GM21381 (cell line): Measurements from ENCODE around the gene KLLN.
"Not testable (repeated sequence)": the region's sequence is repeated elsewhere in the genome, so short reads cannot be mapped to it uniquely, and the experiment has no call there.

ENCODE experiments used
- ATAC-seq: cut with Tn5 transposase; IDR thresholded peaks from one replicate; pipeline ENCODE4 v1.9.1; 2021; ENCODE audit warnings: mild to moderate bottlenecking, moderate library complexity; ENCODE audit not compliant: unreplicated experiment

The KLLN gene

DNA sequence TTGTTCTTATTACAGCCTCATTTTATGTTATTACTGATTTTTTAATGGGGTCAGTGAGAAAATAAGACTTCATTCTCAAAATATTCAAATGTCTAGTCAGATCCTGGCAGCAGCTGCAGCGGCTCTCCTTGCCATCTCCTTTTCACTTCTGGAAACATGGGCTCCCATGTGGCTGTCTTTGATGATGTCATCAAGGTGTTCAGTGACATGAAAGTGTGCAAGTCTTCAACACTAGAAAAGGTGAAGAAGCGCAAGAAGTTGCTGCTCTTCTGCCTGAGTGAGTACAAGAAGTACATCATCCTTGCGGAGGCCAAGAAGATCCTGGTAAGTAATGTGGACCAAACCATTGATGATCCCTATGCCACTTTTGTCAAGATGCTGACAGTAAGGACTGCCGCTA is 19.6 kb downstream of the KLLN start:
- ATAC-seq = no peak

DNA sequence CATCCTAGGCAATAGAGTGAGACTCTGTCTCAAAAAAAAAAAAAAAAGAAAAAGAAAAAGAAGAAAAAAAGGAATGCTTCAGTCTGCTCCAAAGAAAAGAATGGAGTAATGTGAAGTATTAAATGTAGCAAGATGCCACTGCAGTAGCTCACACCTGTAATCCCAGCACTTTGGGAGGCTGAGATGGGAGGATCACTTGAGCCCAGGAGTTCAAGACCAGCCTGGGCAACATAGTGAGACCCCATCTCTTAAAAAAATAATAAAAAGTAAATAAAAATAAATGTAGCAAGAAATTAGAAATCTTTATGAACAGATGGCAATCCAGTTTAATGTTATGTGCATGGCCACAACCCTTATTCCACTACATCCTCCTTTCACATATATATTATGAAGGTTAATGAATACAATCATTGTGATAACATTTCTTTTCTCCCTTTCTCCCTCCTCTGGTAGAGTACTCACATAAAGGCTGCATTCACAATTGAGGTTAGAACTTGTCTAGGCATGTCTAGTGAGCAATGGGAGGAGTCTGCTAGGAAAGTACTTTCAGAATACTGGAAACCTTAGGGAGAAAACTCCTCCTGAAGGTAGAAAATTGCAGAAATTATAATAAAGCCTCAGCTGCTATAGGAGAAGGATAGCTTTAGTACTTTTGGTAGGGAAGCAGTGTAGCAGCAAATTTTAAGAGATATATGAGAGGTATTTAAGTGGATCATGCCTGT is 20.4 kb downstream of the KLLN start:
- no peak for ATAC-seq

DNA sequence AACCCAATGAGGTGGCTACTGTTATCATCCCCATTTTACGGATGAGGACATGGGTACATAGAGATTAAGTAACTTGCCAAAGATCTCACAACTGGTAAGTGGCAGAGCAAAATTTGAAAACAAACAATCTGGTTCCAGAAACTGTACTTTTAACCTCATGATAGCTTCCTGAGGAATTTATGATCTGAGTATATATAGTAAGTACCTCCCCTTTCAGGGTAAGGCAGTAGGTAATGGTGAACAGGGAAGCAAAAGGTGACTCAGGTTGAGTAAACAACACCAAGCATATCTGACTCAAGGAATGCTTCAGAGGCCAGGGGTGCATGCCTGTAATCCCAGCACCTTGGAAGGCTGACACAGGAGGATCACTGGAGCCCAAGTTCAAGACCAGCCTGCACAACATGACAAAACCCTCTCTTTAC is 21.1 kb downstream of the KLLN start:
- ATAC-seq = no peak

DNA sequence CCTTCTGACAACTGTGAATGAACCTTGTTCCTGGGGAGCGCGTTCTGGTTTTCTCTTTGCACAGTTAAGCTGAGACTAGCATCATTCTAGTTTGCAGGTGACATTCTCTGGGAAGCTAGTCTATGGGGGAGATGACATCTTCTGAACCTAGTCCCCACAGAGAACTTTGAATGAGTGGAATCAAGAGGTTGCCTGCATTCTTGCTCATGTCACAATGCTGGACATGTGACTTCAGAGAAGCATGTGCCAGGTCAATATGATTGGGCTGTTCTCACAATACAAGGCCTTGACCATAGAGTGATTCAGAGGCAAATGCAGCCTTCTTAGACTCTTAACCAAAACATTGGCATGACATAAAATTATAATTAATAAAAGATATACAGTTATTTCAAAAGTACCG is 22.1 kb downstream of the KLLN start:
- ATAC-seq = no peak

DNA sequence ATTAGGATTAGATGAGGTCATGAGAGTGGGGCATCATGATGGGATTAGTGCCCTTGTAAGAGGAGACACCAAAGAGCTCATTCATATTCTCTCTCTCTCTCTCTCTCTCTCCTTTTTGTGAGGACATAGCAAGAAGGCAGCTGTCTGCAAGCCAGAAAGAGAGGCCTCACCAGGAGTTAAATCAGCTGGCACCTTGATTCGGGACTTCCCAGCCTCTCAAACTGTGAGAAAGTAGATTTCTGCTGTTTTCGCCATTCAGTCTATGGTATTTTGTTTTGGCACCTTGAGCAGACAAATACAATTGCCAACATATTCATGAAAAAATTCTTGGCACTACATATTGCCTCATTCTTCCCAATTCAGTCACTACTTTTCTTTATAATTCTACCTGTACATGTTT is 24.7 kb downstream of the KLLN start:
- ATAC-seq = no peak

DNA sequence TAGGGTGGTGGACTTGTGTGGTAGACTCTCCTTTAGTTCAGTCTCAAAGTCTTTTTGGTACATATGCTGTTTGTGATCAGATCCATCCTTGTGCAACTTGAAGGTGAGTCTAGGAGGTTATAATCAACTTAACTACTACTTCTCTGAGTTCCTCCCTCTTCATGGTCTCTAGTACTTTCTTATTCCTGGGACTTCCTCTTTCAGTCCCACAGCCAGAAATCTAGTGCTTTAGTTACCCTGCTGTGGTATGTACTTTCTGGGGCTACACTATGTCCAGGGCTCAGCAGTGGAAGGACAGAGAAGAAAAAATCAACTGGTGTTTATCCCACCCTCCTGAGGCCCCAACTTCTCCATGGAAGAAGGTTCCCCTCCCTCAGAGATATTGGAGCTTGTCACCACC is 25.9 kb downstream of the KLLN start:
- no peak for ATAC-seq

DNA sequence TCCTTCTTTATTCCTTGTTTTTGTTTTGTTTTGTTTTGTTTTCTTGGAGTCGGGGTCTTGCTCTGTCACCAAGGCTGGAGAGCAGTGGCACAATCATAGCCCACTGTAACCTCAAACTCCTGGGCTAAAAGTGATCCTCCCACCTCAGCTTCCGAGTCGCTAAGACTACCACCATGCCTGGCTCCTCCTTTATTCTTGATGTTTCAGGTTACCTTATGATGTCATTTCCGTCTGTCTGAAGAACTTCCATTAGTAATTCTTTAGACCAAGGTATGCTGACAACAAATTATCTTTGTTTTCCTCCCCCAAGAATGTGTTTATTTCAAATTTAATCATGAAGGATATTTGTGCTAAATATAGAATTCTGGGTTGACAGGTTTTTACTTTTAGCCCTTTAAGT is 27.2 kb downstream of the KLLN start:
- ATAC-seq = no peak

DNA sequence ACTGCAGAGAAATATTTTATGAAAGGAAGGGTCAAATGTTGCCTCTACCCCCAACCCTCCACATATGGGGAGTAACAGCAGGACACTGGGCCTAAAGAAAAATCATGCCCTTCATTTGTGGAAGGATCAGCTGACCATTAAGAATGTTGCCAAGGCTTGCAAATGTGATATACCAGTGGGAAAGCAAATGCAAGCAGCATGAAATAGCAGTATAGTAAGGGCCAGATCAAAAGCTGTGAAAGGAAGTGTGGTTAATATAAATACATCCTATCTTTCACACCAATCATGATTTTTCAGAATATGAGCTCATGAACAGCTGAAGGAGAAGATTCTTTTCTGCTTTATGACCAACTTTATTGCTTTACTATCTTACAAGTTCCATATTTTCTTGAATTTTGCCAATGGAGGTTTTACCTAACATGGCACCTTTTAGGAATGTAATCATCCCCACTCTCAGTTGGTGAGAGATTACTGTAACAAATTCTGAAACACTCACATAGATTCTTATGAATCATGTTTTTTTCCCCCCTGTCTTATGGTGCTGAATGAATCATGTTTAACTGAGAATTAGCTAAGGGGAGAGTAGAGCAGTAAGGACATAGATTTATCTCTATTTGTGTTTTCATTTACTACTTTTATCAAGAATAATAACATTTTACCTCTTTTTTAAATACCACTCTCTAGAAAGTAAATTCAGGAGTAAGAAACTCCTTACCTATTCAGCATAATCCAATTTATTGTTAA is 33.2 kb downstream of the KLLN start:
- ATAC-seq = no peak

DNA sequence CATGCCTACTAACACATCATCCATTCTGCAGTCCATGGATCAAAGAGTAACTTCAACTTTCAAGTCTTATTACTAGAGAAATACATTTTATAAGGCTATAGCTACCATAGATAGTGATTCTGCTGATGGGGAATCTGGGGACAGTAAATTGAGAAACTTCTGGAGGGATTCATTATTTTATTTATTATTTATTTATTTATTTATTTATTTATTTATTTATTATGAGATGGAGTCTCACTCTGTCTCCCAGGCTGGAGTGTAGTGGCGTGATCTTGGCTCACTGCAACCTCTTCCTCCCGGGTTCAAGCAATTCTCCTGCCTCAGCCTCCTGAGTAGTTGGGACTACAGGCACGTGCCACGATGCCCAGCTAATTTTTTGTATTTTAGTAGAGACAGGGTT is 34.3 kb downstream of the KLLN start:
- not testable (repeated sequence) for ATAC-seq

DNA sequence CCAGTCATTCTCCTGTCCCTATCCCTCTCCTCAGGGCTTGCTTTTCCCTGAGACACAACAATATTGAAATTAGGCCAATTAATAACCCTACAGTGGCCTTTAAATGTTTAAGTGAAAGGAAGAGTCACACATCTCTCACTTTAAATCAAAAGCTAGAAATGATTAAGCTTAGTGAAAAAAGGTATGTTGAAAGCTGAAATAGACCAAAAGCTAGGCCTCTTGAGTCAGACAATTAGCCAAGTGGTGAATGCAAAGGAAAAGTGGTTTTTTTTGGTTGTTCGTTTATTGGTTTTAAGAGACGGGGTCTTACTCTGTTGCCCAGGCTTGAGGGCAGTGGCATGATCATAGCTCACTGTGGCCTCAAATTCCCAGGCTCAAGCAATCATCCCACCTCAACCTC is 35.7 kb downstream of the KLLN start:
- no peak for ATAC-seq

DNA sequence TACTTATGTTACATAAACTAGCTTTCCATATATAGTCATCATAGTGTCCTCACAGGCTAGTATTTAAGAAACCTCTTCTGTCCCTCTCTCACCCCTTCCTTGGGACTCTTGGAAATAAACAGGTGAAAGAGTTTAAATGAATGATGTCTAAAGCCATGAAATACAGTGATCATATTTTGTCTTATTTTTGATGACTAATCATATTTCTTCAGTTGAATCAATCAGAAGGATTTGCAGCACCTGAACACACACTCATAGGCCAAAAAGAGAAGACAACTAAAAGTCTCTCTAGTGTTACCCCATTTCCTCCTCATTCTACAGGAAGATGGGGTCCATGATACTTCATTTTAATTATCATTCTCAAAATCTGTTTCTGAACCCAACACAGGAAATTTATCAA is 36.7 kb downstream of the KLLN start:
- ATAC-seq = no peak

DNA sequence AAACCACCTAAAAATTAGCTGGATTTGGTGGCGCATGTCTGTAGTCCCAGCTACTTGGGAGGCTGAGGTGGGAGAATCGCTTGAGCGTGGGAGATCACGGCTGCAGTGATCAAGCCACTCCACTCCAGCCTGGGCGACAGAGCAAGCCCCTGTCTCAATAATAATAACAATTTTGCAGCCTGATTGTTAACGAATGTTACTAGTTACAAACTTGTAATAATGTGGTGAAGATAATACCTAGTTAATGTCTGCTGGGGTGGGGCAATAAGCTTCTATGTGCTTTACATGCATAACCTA is 44.1 kb downstream of the KLLN start:
- no peak for ATAC-seq

DNA sequence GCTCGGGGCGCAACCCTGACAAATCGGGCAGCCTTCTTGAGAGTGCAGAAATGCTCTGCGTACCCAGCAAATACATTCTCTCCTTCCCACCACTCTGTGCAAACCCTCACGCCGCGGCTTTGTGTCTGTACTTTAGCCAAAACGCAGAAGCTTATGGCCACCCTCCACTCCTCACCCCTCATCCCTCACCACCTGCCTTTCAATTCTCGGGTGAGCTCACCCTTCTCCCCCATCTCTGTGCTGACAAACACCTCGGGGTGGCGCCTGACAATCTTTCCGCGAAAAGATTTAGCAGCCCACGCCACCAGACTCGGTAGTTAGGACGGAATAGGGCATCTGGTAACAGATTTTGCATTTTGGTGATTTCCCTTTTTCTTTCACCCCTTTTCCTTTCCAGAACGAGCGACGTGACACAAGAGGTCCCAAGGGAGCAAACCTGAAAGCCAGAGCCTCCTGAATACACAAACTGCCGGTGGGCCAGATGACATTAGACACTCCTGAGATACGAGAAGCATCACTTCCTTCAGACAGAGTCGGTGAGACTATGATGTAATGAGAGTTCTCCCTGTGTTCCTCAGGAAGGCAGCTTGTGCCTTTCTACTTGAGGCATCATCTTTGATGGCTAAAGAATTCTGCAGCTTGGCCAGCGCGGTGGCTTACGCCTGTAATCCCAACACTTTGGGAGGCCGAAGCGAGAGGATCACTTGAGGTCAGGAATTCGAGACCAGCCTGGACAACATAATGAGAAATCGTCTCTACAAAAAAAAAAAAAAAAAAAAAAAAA is 44.6 kb downstream of the KLLN start:
- ATAC-seq = peak; percentile 47

DNA sequence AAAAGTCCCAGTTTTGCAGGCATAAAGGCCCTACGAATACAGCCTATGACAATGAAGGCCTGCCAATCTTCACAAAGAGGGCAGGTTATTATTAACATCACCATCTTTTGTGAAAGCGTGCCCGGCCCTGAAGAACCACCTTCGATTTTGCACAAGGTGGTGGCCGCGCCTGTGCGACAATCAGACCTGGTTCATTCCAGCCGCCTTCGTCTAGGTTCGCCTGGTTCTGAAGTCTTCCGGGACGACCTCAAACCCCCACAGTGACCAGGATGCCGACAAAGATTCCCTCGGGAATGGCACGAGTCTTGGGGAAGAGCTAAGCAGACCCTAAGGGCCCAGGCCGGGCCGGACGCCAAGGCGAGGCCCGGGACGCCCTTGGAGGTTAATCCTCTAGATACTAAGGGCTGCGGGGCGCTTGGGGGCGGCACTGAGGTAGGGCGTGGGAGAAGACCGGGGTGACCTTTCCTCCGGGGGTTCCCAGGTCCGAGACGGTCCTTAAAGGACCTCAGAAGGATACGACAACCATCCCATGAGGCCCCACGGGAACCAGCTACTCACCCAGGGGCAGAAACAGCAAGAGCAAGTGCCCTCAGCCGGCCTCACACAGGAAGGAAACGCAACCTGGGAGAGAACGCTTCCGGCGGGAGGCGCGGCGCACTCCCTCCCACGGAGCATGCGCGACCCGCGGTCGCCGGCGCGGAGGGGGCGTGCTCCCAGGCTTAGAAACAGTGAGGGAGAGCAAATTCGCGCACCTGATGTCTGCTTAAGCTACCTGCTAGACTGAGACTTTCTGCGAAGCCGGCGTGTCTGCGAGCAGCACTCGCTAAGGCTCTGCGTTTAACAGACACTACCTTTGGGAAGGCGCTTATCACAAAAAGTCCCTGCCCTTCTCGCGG is 45.5 kb downstream of the KLLN start, which contains the start of gene ATAD1:
Gene ATAD1, minus strand, starts transcription at position 618 of the 896 bp plus-strand sequence. CDS start 3,627 bp downstream, outside the sequence.
- peak; percentile 80 for ATAC-seq

DNA sequence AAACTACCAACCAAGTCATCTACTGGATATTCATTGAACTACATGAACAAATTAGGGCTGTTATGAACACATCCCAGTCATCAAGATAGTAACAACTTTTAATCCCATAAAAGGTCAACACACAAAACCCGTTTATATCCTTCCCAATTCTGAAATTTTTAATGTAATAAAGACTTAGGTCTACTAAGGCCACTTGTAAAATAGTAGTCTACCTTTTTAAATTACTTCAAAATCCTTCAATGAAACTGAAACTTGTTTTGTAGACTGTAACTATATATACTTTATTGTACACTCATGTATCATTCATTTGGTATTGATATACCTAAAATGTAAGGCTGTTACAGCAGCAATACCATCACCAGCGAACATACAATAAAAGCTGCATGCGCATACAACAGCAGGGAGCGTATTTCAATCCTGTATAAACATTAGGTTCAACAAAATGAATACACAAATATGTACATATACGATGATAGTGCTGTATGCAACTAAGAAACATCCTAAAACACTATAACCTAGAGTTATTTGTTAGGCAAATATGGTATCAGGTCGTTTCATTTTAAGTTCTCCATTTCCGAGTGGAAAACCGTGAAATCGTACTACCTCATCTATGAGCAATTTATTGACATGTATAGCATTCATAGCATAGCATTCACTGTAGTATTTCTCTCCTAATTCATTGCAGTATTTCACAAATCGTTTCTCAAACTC is 46.3 kb downstream of the KLLN start:
- no peak for ATAC-seq

DNA sequence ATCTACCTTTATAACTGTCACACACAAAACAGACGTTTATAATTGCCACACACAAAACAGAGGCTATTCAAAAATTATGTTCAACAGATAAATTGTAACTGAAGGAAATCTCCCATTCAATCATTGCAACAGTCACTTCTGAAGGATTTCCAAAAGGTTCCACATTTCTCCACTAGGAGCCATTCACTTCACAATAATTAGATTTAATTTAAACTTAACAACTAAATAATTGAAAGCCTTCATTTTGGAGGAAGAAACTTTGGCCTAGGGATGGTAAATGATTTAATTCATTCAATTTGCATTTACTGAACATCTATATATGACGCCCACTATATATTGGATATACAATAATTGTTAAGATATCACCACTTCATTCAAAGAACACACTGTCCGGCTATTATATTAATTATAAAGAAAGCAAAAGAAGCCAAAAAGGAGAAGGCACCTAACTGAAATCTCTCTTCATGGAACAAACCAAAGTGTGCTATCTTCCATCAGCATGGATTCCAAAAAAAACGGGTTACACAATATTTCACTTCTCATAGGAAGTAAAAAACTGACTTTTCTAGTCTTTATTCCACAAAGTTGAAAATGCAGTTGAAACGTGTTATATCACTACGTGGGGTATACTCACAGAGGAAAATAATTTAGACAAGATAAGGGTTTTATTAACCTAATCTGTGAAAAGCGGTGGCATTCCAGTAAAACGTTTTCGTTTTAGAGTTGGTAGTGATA is 47.0 kb downstream of the KLLN start:
- ATAC-seq = no peak
